ENCODE results near the gene NLRP7.
"Not testable (repeated sequence)": the region's sequence is repeated elsewhere in the genome, so short reads cannot be mapped to it uniquely, and the experiment has no call there.

Gene NLRP7

GRCh38 chr19:54919646-54920563 is 27.4 kb downstream of the NLRP7 start:
- not testable (repeated sequence) for DNase-seq

GRCh38 chr19:54918499-54918898 is 28.8 kb downstream of the NLRP7 start:
- DNase-seq, result no peak

- DNase-seq, result no peak
Measured at GRCh38 chr19:54916822-54917221, 30.5 kb downstream of the NLRP7 start.

GRCh38 chr19:54907899-54908298 is 39.4 kb downstream of the NLRP7 start:
- not testable (repeated sequence) for DNase-seq

- no peak for DNase-seq
Measured at GRCh38 chr19:54906819-54907218, 40.5 kb downstream of the NLRP7 start.

- DNase-seq, result no peak
Measured at GRCh38 chr19:54905803-54906511, 41.4 kb downstream of the NLRP7 start, which contains the start of gene NCR1. Gene NCR1 (plus strand): TSS chr19:54906148. CDS start chr19:54906188, 40 bp downstream.

GRCh38 chr19:54905421-54905802 is 41.9 kb downstream of the NLRP7 start:
- DNase-seq, result no peak

- DNase-seq, result not testable (repeated sequence)
Measured at GRCh38 chr19:54904261-54904660, 43.1 kb downstream of the NLRP7 start.

GRCh38 chr19:54903303-54903702 is 44.0 kb downstream of the NLRP7 start:
- DNase-seq, result no peak

- no peak for DNase-seq
Measured at GRCh38 chr19:54902061-54902460, 45.3 kb downstream of the NLRP7 start.

GRCh38 chr19:54901153-54901552 is 46.2 kb downstream of the NLRP7 start:
- not testable (repeated sequence) for DNase-seq

GRCh38 chr19:54899646-54900045 is 47.7 kb downstream of the NLRP7 start:
- not testable (repeated sequence) for DNase-seq

GRCh38 chr19:54898685-54899084 is 48.6 kb downstream of the NLRP7 start:
- not testable (repeated sequence) for DNase-seq

- DNase-seq, result no peak
Measured at GRCh38 chr19:54896036-54896435, 51.3 kb downstream of the NLRP7 start.

- DNase-seq, result not testable (repeated sequence)
Measured at GRCh38 chr19:54894106-54894505, 53.2 kb downstream of the NLRP7 start.

GRCh38 chr19:54893406-54893805 is 53.9 kb downstream of the NLRP7 start:
- no peak for DNase-seq

- DNase-seq, result no peak
Measured at GRCh38 chr19:54889566-54889965, 57.8 kb downstream of the NLRP7 start.

GRCh38 chr19:54888239-54888638 is 59.1 kb downstream of the NLRP7 start:
- no peak for DNase-seq

GRCh38 chr19:54883228-54883627 is 64.1 kb downstream of the NLRP7 start:
- DNase-seq, result no peak

GRCh38 chr19:54882758-54883157 is 64.6 kb downstream of the NLRP7 start:
- DNase-seq, result no peak

GRCh38 chr19:54881884-54882283 is 65.4 kb downstream of the NLRP7 start:
- no peak for DNase-seq

GRCh38 chr19:54877471-54877870 is 69.9 kb downstream of the NLRP7 start:
- DNase-seq, result no peak

GRCh38 chr19:54875506-54875905 is 71.8 kb downstream of the NLRP7 start:
- DNase-seq, result no peak

GRCh38 chr19:54873990-54874389 is 73.3 kb downstream of the NLRP7 start, which contains the start of gene FCAR:
Gene FCAR (plus strand): TSS chr19:54874235. CDS start chr19:54874290, 55 bp downstream.
- DNase-seq, result no peak
